ENCODE results near the gene TMEM245. TPM values are rescaled to one million over a fixed set of nuclear protein-coding genes. Genes with fewer than 3 reads are reported as not detected.

Gene TMEM245
- total and polyA plus RNA-seq, 7 donors, result 1.8 to 105 (median 90.7) TPM

DNA sequence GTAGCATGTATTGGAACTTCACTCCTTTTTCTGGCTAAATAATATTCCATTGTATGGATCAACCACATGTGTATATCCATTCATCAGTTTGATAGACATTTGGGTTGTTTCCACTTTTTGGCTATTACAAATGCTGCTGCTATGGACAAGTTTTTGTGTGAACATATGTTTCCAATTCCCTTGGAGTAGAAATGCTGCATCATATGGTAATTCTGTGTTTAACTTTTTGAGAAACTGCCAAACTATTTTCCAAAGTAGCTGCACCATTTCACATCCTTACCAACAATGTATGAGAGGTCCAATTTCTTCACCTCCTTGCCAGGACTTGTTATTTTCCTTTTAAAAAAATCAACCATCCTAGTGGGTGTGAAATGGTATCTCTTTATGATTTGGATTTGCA, 38.9 kb upstream of the TMEM245 start:
- no peaks in the 10 kb centered on the region for H3K4me1 ChIP-seq
- no peak overlapping the region for H3K4me3 ChIP-seq
- TF ChIP-seq, protein P1, sequence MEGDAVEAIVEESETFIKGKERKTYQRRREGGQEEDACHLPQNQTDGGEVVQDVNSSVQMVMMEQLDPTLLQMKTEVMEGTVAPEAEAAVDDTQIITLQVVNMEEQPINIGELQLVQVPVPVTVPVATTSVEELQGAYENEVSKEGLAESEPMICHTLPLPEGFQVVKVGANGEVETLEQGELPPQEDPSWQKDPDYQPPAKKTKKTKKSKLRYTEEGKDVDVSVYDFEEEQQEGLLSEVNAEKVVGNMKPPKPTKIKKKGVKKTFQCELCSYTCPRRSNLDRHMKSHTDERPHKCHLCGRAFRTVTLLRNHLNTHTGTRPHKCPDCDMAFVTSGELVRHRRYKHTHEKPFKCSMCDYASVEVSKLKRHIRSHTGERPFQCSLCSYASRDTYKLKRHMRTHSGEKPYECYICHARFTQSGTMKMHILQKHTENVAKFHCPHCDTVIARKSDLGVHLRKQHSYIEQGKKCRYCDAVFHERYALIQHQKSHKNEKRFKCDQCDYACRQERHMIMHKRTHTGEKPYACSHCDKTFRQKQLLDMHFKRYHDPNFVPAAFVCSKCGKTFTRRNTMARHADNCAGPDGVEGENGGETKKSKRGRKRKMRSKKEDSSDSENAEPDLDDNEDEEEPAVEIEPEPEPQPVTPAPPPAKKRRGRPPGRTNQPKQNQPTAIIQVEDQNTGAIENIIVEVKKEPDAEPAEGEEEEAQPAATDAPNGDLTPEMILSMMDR (IDR thresholded peaks at IDR 0.05), result no peak
- TF ChIP-seq POLR2AphosphoS5 (IDR thresholded peaks at IDR 0.05) (no peak), EP300 (IDR thresholded peaks at IDR 0.05) (no peak), POLR2A (IDR thresholded peaks at IDR 0.05) (no peak)
- no peaks in the 10 kb centered on the region for H3K9me3 ChIP-seq
- H3K27ac ChIP-seq, result no peak overlapping the region
- H3K27me3 ChIP-seq, result no peaks in the 10 kb centered on the region
- intact Hi-C loops (cut with DNase I), result no loop called here
- DNase-seq, result no peak
- H3K36me3 ChIP-seq, result no peaks in the 10 kb centered on the region

DNA sequence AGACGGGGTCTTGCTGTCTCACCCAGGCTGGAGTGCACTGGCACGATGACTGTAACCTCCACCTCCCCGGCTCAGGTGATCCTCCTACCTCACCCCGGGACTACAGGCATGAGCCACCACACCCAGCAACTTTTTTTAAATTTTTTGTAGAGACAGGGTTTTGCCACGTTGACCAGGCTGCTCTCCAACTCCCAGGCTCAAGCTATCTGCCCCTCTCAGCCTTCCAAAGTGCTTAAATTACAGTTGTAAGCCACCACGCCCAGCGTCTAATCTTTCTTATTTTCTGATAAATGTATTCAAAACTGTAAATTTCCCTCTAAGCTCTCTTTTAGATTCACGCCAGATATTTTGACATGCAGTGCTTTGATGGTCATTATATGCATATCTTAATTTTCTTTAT, 37.0 kb upstream of the TMEM245 start:
- no peaks in the 10 kb centered on the region for H3K4me1 ChIP-seq
- intact Hi-C loops (cut with DNase I), result no loop called here
- H3K27me3 ChIP-seq, result no peaks in the 10 kb centered on the region
- no peaks in the 10 kb centered on the region for H3K9me3 ChIP-seq
- no peak for DNase-seq
- no peak overlapping the region for H3K27ac ChIP-seq
- no peak overlapping the region for H3K4me3 ChIP-seq
- TF ChIP-seq, protein P1 (IDR thresholded peaks at IDR 0.05), result no peak
- TF ChIP-seq POLR2A (IDR thresholded peaks at IDR 0.05) (no peak), EP300 (IDR thresholded peaks at IDR 0.05) (no peak), POLR2AphosphoS5 (IDR thresholded peaks at IDR 0.05) (no peak)
- H3K36me3 ChIP-seq, result no peaks in the 10 kb centered on the region
- WGBS, 2 donors, result 63 to 85% methylated on average over 8 of the region's 8 CpGs

DNA sequence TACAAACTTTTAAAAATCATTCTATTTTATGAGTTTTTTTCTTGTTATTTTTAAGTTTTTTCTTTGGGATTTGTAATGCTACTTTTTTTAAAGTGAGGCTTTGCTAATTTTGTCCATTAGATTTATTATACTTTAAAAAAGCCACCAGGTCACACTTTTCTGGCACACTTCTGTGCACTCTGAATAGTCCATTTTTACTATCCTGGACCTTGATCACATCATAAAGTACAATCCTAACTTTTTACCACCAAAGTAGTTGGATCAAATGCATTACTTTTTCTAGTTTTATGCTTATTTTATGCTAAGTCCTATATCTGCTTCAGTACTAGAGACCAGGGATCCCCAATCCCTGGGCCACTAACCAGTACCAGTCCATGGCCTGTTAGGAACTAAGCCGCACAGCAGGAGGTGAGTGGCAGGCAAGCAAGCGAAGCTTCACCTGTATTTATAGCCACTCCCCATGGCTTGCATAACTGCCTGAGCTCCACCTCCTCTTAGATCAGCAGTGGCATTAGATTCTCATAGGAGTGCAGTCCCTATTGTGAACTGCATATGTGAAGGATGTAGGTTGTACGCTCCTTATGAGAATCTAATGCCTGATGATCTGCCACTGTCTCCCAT, 31.3 kb upstream of the TMEM245 start:
- H3K27me3 ChIP-seq, result no peaks in the 10 kb centered on the region
- H3K27ac ChIP-seq, result no peak overlapping the region
- H3K4me1 ChIP-seq, result no peaks in the 10 kb centered on the region
- intact Hi-C loops (cut with DNase I), result no loop called here
- no peak for DNase-seq
- H3K36me3 ChIP-seq, result no peaks in the 10 kb centered on the region
- H3K4me3 ChIP-seq, result no peak overlapping the region
- TF ChIP-seq EP300 (IDR thresholded peaks at IDR 0.05) (no peak), POLR2A (IDR thresholded peaks at IDR 0.05) (no peak), POLR2AphosphoS5 (IDR thresholded peaks at IDR 0.05) (no peak)
- TF ChIP-seq, protein P1 (IDR thresholded peaks at IDR 0.05), result no peak
- 38 to 79% methylated on average over 3 of the region's 3 CpGs for WGBS, 2 donors
- H3K9me3 ChIP-seq, result no peaks in the 10 kb centered on the region

DNA sequence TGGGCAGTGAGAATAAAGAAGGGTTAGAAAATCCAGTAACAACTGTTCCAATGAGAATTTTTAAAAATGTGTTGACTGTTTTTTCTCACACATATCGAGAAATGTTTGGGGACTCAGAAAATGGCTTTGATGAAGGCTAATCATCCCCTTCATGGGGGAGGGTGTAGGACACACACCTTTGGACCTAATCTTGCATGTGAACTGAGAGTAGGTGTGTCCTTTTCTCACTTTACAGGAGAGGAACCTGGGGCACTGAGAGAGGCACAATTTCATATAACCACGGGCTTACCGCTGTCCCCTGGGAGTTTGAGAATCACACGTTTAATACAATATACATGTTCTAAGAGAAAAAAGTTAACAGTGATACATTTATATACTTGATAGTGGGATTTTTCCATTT, 30.0 kb upstream of the TMEM245 start:
- TF ChIP-seq POLR2A (IDR thresholded peaks at IDR 0.05), result no peak
- TF ChIP-seq POLR2AphosphoS5 (IDR thresholded peaks at IDR 0.05), result no peak
- TF ChIP-seq, protein P1 (IDR thresholded peaks at IDR 0.05), result no peak
- TF ChIP-seq EP300 (IDR thresholded peaks at IDR 0.05), result no peak
- Histone ChIP-seq H3K9me3 (no peaks in the 10 kb centered on the region), H3K27me3 (no peaks in the 10 kb centered on the region), H3K4me3 (no peak overlapping the region), H3K27ac (no peak overlapping the region), H3K36me3 (no peaks in the 10 kb centered on the region), H3K4me1 (no peaks in the 10 kb centered on the region)
- WGBS, 2 donors, result 61 to 81% methylated on average over 4 of the region's 4 CpGs
- no peak for DNase-seq
- intact Hi-C loops (cut with DNase I), result no loop called here

DNA sequence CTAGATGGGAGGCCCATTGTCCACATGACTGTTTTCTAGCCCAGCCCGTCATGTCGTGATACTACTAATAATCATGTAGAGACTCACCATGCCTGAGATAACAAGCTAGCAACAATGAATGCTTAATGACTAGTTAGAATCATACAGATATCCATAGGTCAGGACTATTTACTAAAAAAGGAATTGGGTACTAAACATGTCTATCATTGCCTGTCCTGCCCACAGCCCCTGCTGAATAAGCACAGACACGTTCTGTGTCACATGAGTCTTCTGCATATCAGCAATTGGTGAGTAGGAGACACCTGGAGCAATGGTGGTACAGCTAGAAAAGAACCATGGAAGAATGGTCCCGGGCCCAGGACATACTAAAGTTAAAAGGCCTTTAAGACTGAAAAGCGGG, 29.3 kb upstream of the TMEM245 start:
- intact Hi-C loops (cut with DNase I), result no loop called here

More for the DNA sequence above, 29.3 kb upstream of the TMEM245 start:
- TF ChIP-seq, protein P1 (IDR thresholded peaks at IDR 0.05), result no peak
- TF ChIP-seq EP300 (IDR thresholded peaks at IDR 0.05), result no peak
- TF ChIP-seq POLR2AphosphoS5 (IDR thresholded peaks at IDR 0.05), result no peak
- TF ChIP-seq POLR2A (IDR thresholded peaks at IDR 0.05), result no peak
- Histone ChIP-seq H3K27me3 (no peaks in the 10 kb centered on the region), H3K4me1 (no peaks in the 10 kb centered on the region), H3K4me3 (no peak overlapping the region), H3K36me3 (no peaks in the 10 kb centered on the region), H3K9me3 (no peaks in the 10 kb centered on the region), H3K27ac (no peak overlapping the region)
- 90 to 91% methylated on average over 5 of the region's 5 CpGs for WGBS, 2 donors
- DNase-seq, result no peak

All from sigmoid colon (tissue), 7 donors.